ENCODE results near the gene HOXB6.

Gene HOXB6

DNA sequence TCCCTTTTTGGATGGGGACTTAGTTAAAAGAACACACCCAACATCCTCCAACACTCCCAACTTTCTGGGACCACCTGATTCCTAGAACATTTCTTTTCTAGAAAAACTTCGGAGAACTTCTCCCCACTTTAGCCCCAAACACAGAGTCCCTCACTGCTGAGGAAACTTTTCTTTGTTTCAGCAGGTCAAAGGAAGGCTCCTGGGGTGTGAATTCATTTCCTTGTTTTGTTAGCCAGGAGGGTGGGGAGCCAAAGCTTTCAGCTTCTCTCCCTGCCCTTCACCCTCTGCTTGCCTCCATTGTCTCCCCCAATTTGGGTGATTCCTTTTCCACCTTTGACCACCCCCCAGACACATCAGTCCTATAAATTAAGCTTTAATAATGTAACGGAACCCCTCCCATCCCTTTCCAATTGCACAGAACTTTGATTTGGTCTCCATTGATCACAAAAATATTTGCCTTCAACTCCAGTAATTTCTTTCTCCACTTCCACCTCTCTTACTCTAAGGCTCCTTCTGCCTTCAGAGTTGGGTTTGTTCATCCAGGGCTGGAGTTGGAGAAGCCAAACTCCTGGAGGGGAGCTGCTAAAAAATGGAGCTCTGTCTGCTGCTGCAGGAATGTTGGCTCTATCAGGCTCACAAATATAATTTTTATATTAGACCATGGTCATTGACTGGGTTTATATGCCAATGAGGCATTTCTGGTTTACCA, 37.0 kb downstream of the HOXB6 start:
- no peak for TF ChIP-seq CTCF (IDR thresholded peaks at IDR 0.05; ENCODE audit: control insufficient read depth, insufficient read depth, low read depth, low read length, missing control alignments)
- no peak for DNase-seq (ENCODE audit: low read depth)
- no peak overlapping the region for H3K4me3 ChIP-seq (ENCODE audit: control insufficient read depth, low read depth, low read length)

- H3K4me3 ChIP-seq (ENCODE audit: control insufficient read depth, low read depth, low read length): no peak overlapping the region
- no peak for DNase-seq (ENCODE audit: low read depth)
Observed at GRCh38 chr17:48567209-48567608, 37.6 kb downstream of the HOXB6 start.

GRCh38 chr17:48566717-48567116, 38.1 kb downstream of the HOXB6 start:
- no peak overlapping the region for H3K4me3 ChIP-seq (ENCODE audit: control insufficient read depth, low read depth, low read length)
- no peak for DNase-seq (ENCODE audit: low read depth)
- TF ChIP-seq CTCF (IDR thresholded peaks at IDR 0.05; ENCODE audit: control insufficient read depth, insufficient read depth, low read depth, low read length, missing control alignments): no peak

More at GRCh38 chr17:48567209-48567608, 37.6 kb downstream of the HOXB6 start:
- no peak for TF ChIP-seq CTCF (IDR thresholded peaks at IDR 0.05; ENCODE audit: control insufficient read depth, insufficient read depth, low read depth, low read length, missing control alignments)

DNA sequence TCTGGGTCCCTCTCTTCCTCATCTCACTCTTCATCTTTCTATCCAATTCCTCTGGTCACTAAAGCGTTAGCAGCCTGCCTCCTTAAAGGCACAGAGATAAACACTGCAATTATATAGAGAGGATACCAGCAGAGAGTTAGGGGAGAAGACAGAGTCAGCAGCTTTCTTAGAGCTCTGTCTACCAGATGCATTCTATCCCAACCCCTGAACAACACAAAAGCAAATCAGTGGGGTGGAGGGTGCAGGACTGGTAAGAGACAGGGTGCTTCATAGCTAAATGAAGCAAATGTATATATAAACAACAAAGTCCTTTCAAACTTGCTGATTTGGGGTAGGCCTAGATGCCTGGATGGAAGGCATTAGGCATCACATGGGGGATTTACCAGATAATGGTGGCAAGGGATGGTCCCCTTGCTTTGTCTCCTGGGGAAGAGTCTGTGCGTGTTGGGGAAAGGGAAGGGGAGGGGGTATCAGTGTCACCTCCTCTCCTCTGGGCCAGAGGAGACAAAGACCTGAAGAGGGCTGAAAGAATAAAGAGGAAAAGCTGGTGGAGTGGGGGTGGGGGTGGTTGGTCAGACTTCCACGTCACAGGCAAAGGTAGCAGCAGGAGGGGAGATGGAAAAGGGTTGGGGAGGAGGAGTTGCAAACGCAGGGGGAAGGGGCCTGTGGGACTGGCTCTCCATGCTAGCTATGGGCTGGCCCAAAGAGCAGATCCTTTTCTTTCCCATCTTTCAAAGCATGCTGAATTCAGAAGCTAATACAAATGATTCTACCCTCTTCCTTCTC, 38.7 kb downstream of the HOXB6 start:
- H3K4me3 ChIP-seq (ENCODE audit: control insufficient read depth, low read depth, low read length): no peak overlapping the region
- no peak for TF ChIP-seq CTCF (IDR thresholded peaks at IDR 0.05; ENCODE audit: control insufficient read depth, insufficient read depth, low read depth, low read length, missing control alignments)
- DNase-seq (ENCODE audit: low read depth): no peak

DNA sequence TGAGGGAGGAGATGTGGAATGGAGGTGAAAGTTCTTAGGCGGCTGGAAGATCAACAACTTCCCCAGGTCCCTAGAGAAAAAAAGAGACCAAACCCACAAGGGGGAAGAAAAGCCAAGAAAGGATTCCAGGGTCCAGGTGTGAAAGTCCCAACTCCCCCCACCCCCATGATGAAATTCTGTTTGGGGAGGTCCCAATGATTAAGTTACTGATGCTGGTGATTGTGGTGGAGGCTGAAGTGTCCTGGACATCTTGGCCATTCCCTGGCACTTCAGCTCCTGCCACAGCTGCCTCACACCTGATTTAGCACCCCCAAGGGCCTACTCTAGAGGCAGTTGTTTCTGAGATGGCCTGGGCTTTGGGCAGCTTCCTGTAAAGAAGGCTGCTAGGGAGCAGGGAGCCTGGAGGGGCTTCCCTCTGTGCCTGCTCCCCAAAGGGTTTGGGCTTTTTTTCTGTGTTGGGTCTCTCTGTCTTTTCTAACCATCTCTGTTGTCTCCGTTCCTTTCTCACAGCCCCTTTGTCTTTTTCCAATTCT, 39.7 kb downstream of the HOXB6 start:
- no peak for TF ChIP-seq CTCF (IDR thresholded peaks at IDR 0.05; ENCODE audit: control insufficient read depth, insufficient read depth, low read depth, low read length, missing control alignments)
- DNase-seq (ENCODE audit: low read depth): no peak
- H3K4me3 ChIP-seq (ENCODE audit: control insufficient read depth, low read depth, low read length): no peak overlapping the region

DNA sequence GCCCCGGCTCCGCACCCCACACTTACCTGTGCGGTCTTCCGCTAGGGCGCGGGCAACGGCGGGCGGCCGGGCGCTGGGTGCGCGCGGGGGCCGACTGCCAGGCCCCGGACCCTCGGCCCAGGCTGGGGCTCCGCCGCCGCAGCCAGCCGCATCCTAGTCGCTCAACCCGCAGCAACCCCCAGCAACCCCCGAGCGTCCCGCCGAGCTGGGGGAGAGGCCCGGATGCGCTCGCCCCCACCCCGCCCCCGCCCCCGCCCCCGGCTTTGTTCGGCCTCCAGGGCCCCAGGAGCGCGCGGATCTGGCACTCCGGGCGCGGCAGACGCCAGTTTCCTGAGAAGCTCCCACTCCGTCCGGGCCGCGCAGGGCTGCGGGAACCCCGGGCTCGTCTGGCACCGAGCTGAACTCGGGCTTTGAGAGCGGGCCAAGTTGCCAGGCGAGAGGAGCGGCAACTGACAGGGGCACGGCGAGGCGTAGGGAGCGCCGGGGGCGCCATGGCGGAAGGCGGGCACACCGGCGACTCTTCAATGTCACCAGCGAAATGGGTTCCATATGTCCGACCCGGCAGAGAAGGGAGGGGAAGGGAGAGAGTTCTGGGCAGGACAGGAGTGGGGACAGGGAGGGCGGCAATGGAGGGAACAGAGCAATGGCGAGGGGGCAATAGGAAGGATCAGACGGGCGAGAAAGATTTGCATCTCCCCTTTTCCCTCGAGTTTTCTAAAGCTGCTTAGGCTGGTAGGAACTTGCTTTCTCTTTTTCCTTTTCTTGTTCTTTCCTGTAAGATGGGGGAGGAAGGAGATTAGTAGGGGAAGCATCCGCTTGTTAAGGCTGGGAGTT, 40.4 kb downstream of the HOXB6 start:
- TF ChIP-seq CTCF (IDR thresholded peaks at IDR 0.05; ENCODE audit: control insufficient read depth, insufficient read depth, low read depth, low read length, missing control alignments): no peak
- no peak for DNase-seq (ENCODE audit: low read depth)
- H3K4me3 ChIP-seq (ENCODE audit: control insufficient read depth, low read depth, low read length): peak overlapping the region; percentile 8; the same call in 1 of the 2 replicates

Measured in AG09309 (cell line).